ENCODE results near the gene ADIPOR2.

Gene ADIPOR2

GRCh38 chr12:1804545-1805332, 113.9 kb downstream of the ADIPOR2 start:
- Histone ChIP-seq H3K4me1 (peaks cover 100% of the 10 kb centered on the region), H3K36me3 (peaks cover 14% of the 10 kb centered on the region; the same call in 1 of the 2 replicates), H3K4me3 (no peak overlapping the region), H3K9me3 (no peaks in the 10 kb centered on the region), H3K27ac (peak overlapping the region; percentile 97), H3K4me2 (peak overlapping the region; percentile 99), H3K9ac (peak overlapping the region; percentile 84), H4K20me1 (no peaks in the 10 kb centered on the region), H3K27me3 (no peaks in the 10 kb centered on the region)
- TF ChIP-seq Cebpa-rat (IDR thresholded peaks at IDR 0.05): no peak

GRCh38 chr12:1805441-1806081, 114.7 kb downstream of the ADIPOR2 start:
- no peaks in the 10 kb centered on the region for H3K27me3 ChIP-seq
- TF ChIP-seq Cebpa-rat (IDR thresholded peaks at IDR 0.05): no peak
- H3K4me2 ChIP-seq: peak overlapping the region; percentile 99
- H3K9me3 ChIP-seq: no peaks in the 10 kb centered on the region
- H3K36me3 ChIP-seq: peaks cover 12% of the 10 kb centered on the region; the same call in 1 of the 2 replicates
- H3K4me1 ChIP-seq: peaks cover 100% of the 10 kb centered on the region
- H3K9ac ChIP-seq: peak overlapping the region; percentile 84
- peak overlapping the region; percentile 97 for H3K27ac ChIP-seq
- no peaks in the 10 kb centered on the region for H4K20me1 ChIP-seq
- peak overlapping the region; percentile 15; the same call in 1 of the 2 replicates for H3K4me3 ChIP-seq

GRCh38 chr12:1806301-1807086, 115.6 kb downstream of the ADIPOR2 start:
- Histone ChIP-seq H3K27ac (peak overlapping the region; percentile 97), H3K9ac (peak overlapping the region; percentile 84), H3K4me2 (peak overlapping the region; percentile 99), H3K27me3 (no peaks in the 10 kb centered on the region), H3K9me3 (no peaks in the 10 kb centered on the region), H3K4me3 (no peak overlapping the region), H3K4me1 (peaks cover 100% of the 10 kb centered on the region), H3K36me3 (peaks cover 12% of the 10 kb centered on the region; the same call in 1 of the 2 replicates), H4K20me1 (no peaks in the 10 kb centered on the region)
- no peak for TF ChIP-seq Cebpa-rat (IDR thresholded peaks at IDR 0.05)

GRCh38 chr12:1807087-1807860, 116.4 kb downstream of the ADIPOR2 start:
- Histone ChIP-seq H3K4me1 (peaks cover 100% of the 10 kb centered on the region), H3K9ac (peak overlapping the region; percentile 84), H3K27ac (peak overlapping the region; percentile 97), H3K4me3 (peak overlapping the region; percentile 63; the same call in 1 of the 2 replicates), H3K36me3 (peaks cover 12% of the 10 kb centered on the region; the same call in 1 of the 2 replicates), H3K4me2 (peak overlapping the region; percentile 99), H3K27me3 (no peaks in the 10 kb centered on the region), H3K9me3 (no peaks in the 10 kb centered on the region), H4K20me1 (no peaks in the 10 kb centered on the region)
- no peak for TF ChIP-seq Cebpa-rat (IDR thresholded peaks at IDR 0.05)

DNA sequence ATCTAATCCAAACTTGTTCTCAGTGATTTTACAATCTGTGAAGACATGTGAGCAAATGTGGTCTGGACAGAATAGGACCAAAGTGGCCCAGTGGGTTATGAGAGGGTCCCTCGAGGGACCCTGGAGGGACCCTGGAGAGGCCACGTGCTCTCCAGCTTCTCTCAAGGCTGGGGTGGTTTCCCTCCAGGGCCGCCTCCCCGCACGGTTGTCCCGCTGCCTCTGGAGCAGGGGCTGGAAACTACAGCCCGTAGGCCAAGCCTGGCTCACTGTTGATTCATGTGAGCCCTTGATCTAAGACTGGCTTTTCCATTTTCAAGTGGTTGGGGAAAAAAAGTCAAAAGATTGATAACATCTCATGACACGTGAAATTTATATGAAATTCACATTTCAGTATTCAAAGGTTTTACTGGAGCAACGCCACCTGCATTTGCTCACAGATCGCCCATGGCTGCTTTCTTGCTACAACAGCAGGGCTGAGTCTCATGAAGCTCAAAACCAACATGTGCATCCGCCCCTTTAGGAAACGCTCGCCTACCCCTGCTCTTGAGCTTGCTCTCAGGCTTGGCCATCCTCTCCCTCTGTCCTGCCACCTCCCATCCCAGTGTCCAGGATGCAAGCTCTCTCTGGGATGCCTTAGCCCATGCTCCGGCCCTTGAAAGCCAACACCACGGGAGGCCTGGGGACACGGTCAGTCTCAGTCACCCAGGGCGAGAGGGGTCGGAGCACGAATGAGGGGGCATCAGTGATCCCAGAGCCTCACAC, 117.3 kb downstream of the ADIPOR2 start:
- Histone ChIP-seq H3K4me3 (peak overlapping the region; percentile 63), H3K4me2 (peak overlapping the region; percentile 99), H3K27ac (peak overlapping the region; percentile 97), H3K36me3 (peaks cover 6% of the 10 kb centered on the region; the same call in 1 of the 2 replicates), H4K20me1 (no peaks in the 10 kb centered on the region), H3K9ac (peak overlapping the region; percentile 84), H3K4me1 (peaks cover 100% of the 10 kb centered on the region), H3K9me3 (no peaks in the 10 kb centered on the region), H3K27me3 (no peaks in the 10 kb centered on the region)
- TF ChIP-seq Cebpa-rat (IDR thresholded peaks at IDR 0.05): no peak

- Histone ChIP-seq H3K4me2 (peak overlapping the region; percentile 99), H3K9me3 (no peaks in the 10 kb centered on the region), H4K20me1 (no peaks in the 10 kb centered on the region), H3K36me3 (0 out of 2 replicates have a peak, but pooled peaks cover 3% of the 10 kb centered on the region), H3K27me3 (no peaks in the 10 kb centered on the region), H3K27ac (peak overlapping the region; percentile 97), H3K9ac (peak overlapping the region; percentile 84), H3K4me3 (peak overlapping the region; percentile 63), H3K4me1 (peaks cover 100% of the 10 kb centered on the region)
- TF ChIP-seq Cebpa-rat (IDR thresholded peaks at IDR 0.05): no peak
Observed at GRCh38 chr12:1808798-1809480, 118.1 kb downstream of the ADIPOR2 start.

- Histone ChIP-seq H3K27me3 (no peaks in the 10 kb centered on the region), H3K36me3 (0 out of 2 replicates have a peak, but pooled peaks cover 3% of the 10 kb centered on the region), H3K27ac (peak overlapping the region; percentile 97), H4K20me1 (no peaks in the 10 kb centered on the region), H3K4me2 (peak overlapping the region; percentile 99), H3K4me3 (peak overlapping the region; percentile 63), H3K9ac (peak overlapping the region; percentile 84), H3K9me3 (no peaks in the 10 kb centered on the region), H3K4me1 (peaks cover 100% of the 10 kb centered on the region)
- TF ChIP-seq Cebpa-rat (IDR thresholded peaks at IDR 0.05): no peak
Observed at GRCh38 chr12:1809591-1810190, 118.8 kb downstream of the ADIPOR2 start.

Measured in BLaER1 (cell line).